ENCODE measurements around the gene HDC.

HDC gene

GRCh38 chr15:50265620-50266019, at the start of gene HDC:
Gene HDC (minus strand): TSS chr15:50265726. CDS start chr15:50265623, 103 bp downstream.
- Histone ChIP-seq H3K4me3 (no peak within 1 kb of the TSS), H3K27ac (no peak within 1 kb of the TSS)

- H3K27ac ChIP-seq: no peak overlapping the region
- H3K4me3 ChIP-seq: no peak overlapping the region
Observed at GRCh38 chr15:50312636-50313035, 47.1 kb upstream of the HDC start.

GRCh38 chr15:50307799-50308198, 42.3 kb upstream of the HDC start:
- Histone ChIP-seq H3K27ac (no peak overlapping the region), H3K4me3 (no peak overlapping the region)

- Histone ChIP-seq H3K4me3 (no peak overlapping the region), H3K27ac (no peak overlapping the region)
Observed at GRCh38 chr15:50304836-50305235, 39.3 kb upstream of the HDC start.

- no peak overlapping the region for H3K4me3 ChIP-seq
- no peak overlapping the region for H3K27ac ChIP-seq
Observed at GRCh38 chr15:50302581-50302980, 37.1 kb upstream of the HDC start.

- Histone ChIP-seq H3K27ac (no peak overlapping the region), H3K4me3 (no peak overlapping the region)
Observed at GRCh38 chr15:50298340-50298739, 32.8 kb upstream of the HDC start.

GRCh38 chr15:50295966-50296365, 30.4 kb upstream of the HDC start:
- no peak overlapping the region for H3K27ac ChIP-seq
- no peak overlapping the region for H3K4me3 ChIP-seq

- H3K4me3 ChIP-seq: no peak overlapping the region
- H3K27ac ChIP-seq: no peak overlapping the region
Observed at GRCh38 chr15:50289749-50290148, 24.2 kb upstream of the HDC start.

GRCh38 chr15:50287324-50288116, 22.0 kb upstream of the HDC start:
- H3K27ac ChIP-seq: no peak overlapping the region

GRCh38 chr15:50281427-50281826, 15.9 kb upstream of the HDC start:
- H3K4me3 ChIP-seq: no peak overlapping the region
- no peak overlapping the region for H3K27ac ChIP-seq

More at GRCh38 chr15:50287324-50288116, 22.0 kb upstream of the HDC start:
- no peak overlapping the region for H3K4me3 ChIP-seq

- Histone ChIP-seq H3K27ac (no peak overlapping the region), H3K4me3 (no peak overlapping the region)
Observed at GRCh38 chr15:50280271-50280670, 14.7 kb upstream of the HDC start.

GRCh38 chr15:50278496-50278895, 13.0 kb upstream of the HDC start:
- no peak overlapping the region for H3K4me3 ChIP-seq
- no peak overlapping the region for H3K27ac ChIP-seq

- no peak overlapping the region for H3K27ac ChIP-seq
- H3K4me3 ChIP-seq: no peak overlapping the region
Observed at GRCh38 chr15:50277370-50277769, 11.8 kb upstream of the HDC start.

GRCh38 chr15:50275908-50276307, 10.4 kb upstream of the HDC start:
- Histone ChIP-seq H3K4me3 (no peak overlapping the region), H3K27ac (no peak overlapping the region)

- no peak overlapping the region for H3K4me3 ChIP-seq
Observed at GRCh38 chr15:50275091-50275490, 9.6 kb upstream of the HDC start.

GRCh38 chr15:50267577-50267976, 2.1 kb upstream of the HDC start:
- Histone ChIP-seq H3K27ac (no peak overlapping the region), H3K4me3 (no peak overlapping the region)

More at GRCh38 chr15:50275091-50275490, 9.6 kb upstream of the HDC start:
- H3K27ac ChIP-seq: no peak overlapping the region

GRCh38 chr15:50262533-50262932, 3.0 kb downstream of the HDC start:
- H3K4me3 ChIP-seq: no peak overlapping the region
- peak overlapping the region in 3 of 21 experiments; percentile 5 to 31 (median 6) for H3K27ac ChIP-seq

- no peak overlapping the region for H3K4me3 ChIP-seq
- H3K27ac ChIP-seq: peak overlapping the region in 1 of 21 experiments; percentile 5
Observed at GRCh38 chr15:50261981-50262380, 3.5 kb downstream of the HDC start.

GRCh38 chr15:50260969-50261496, 4.5 kb downstream of the HDC start:
- Histone ChIP-seq H3K4me3 (no peak overlapping the region), H3K27ac (peak overlapping the region in 4 of 21 experiments; percentile 49 to 78 (median 59))

GRCh38 chr15:50259276-50259675, 6.2 kb downstream of the HDC start:
- H3K27ac ChIP-seq: peak overlapping the region in 1 of 21 experiments; percentile 78

GRCh38 chr15:50257924-50258323, 7.6 kb downstream of the HDC start:
- H3K27ac ChIP-seq: peak overlapping the region in 2 of 21 experiments; percentile 38 to 48
- no peak overlapping the region for H3K4me3 ChIP-seq

More at GRCh38 chr15:50259276-50259675, 6.2 kb downstream of the HDC start:
- no peak overlapping the region for H3K4me3 ChIP-seq
